K562 (cell line): Measurements from ENCODE around the gene TP53TG5. TPM values are rescaled to one million over a fixed set of nuclear protein-coding genes. Genes with fewer than 3 reads are reported as not detected.

Source experiments
- ELF1 ChIP-seq: fragments of 200-800 bp; sonication (Bioruptor generic); IDR thresholded peaks from 2 replicates; pipeline ENCODE4 v1.6.1; 2016; ENCODE audit warnings: missing genetic modification characterization, missing compliant biosample characterization
- EP400 ChIP-seq: fragments of 450-650 bp; IDR thresholded peaks from 2 replicates; pipeline ENCODE4 v1.6.1; 2017; ENCODE audit warnings: antibody characterized with exemption, mild to moderate bottlenecking, moderate library complexity
- HMBOX1 ChIP-seq: sonication (generic); IDR thresholded peaks from 2 replicates; pipeline ENCODE4 v1.6.1; 2016
- JUN ChIP-seq, 2 experiments: sonication (generic) in 1 of 2; formaldehyde crosslinking in 1 of 2; IDR thresholded peaks; 2 replicates each; pipeline versions ENCODE4 v1.6.1 to v1.8.0; 2012 to 2022; ENCODE audit warnings: borderline replicate concordance in 2 of 2, mild to moderate bottlenecking in 2 of 2, improper control_type of control experiment in 1 of 2, low read depth in 1 of 2, low read length in 1 of 2, missing genetic modification reagents in 1 of 2
- POLR2B ChIP-seq: fragments of 450-650 bp; IDR thresholded peaks from 2 replicates; pipeline ENCODE4 v1.6.1; 2018; ENCODE audit warnings: low read depth; ENCODE audit not compliant: partially characterized antibody
- RBFOX2 ChIP-seq: fragments of 200-400 bp; formaldehyde crosslinking; IDR thresholded peaks from 2 replicates; pipeline ENCODE4 v1.6.1; 2017; ENCODE audit warnings: low read depth, mild to moderate bottlenecking, low read length, moderate library complexity
- RBM25 ChIP-seq: fragments of 200-400 bp; formaldehyde crosslinking; IDR thresholded peaks from 2 replicates; pipeline ENCODE4 v1.6.1; 2018; ENCODE audit warnings: low read length, low read depth, moderate library complexity; ENCODE audit not compliant: severe bottlenecking
- SFPQ ChIP-seq: fragments of 200-400 bp; formaldehyde crosslinking; IDR thresholded peaks from 2 replicates; pipeline ENCODE4 v1.6.1; 2017; ENCODE audit warnings: mild to moderate bottlenecking, low read depth, low read length, moderate library complexity
- TAF9B ChIP-seq: fragments of 450-650 bp; IDR thresholded peaks from 2 replicates; pipeline ENCODE4 v1.6.1; 2018; ENCODE audit warnings: mild to moderate bottlenecking; ENCODE audit not compliant: partially characterized antibody
- TCFL5 ChIP-seq: fragments of 250-450 bp; sonication (Bioruptor Pico); conservative IDR thresholded peaks from 2 replicates; pipeline ENCODE4 v1.6.1; 2021; ENCODE audit warnings: mild to moderate bottlenecking, moderate library complexity, matching md5 sums
- TEAD1 ChIP-seq, 2 experiments: fragments of 450-650 bp in 1 of 2; sonication (generic) in 1 of 2; formaldehyde crosslinking; IDR thresholded peaks; 2 replicates each; pipeline versions ENCODE4 v1.4.0 to v1.8.0; 2020 to 2022; ENCODE audit warnings: mild to moderate bottlenecking in 2 of 2, missing genetic modification reagents in 1 of 2
- TOE1 ChIP-seq, 2 experiments: fragments of 450-650 bp in 1 of 2; sonication (generic) in 1 of 2; formaldehyde crosslinking in 1 of 2; IDR thresholded peaks; 2 replicates each; pipeline versions ENCODE4 v1.7.1 to v1.8.0; 2016 to 2022; ENCODE audit warnings: borderline replicate concordance in 2 of 2, mild to moderate bottlenecking in 2 of 2, antibody characterized with exemption in 1 of 2, inconsistent platforms in 1 of 2, low read depth in 1 of 2, missing genetic modification reagents in 1 of 2, moderate library complexity in 1 of 2
- ZNF311 ChIP-seq: fragments of 250-450 bp; sonication (Bioruptor Pico); IDR thresholded peaks from 2 replicates; pipeline ENCODE4 v1.4.0; 2020; ENCODE audit warnings: mild to moderate bottlenecking, moderate library complexity
- ZNF609 ChIP-seq: sonication (generic); formaldehyde crosslinking; IDR thresholded peaks from 2 replicates; pipeline ENCODE4 v1.8.1; 2023; ENCODE audit warnings: missing genetic modification reagents, mild to moderate bottlenecking, borderline replicate concordance
- ZNF740 ChIP-seq, 3 experiments: fragments of 200-800 bp in 1 of 3; sonication (Bioruptor generic) in 1 of 3; sonication (generic) in 1 of 3; formaldehyde crosslinking in 1 of 3; IDR thresholded peaks; 2 replicates each; pipeline versions ENCODE4 v1.6.1 to v1.8.0; 2016 to 2022; ENCODE audit warnings: mild to moderate bottlenecking in 2 of 3, missing compliant biosample characterization in 2 of 3, missing genetic modification characterization in 2 of 3, missing genetic modification reagents in 1 of 3
- polyA plus RNA-seq, 8 experiments: library from polyadenylated mRNA; depleted of rRNA in 4 of 8; stranded (reverse) in 5 of 8; unstranded in 3 of 8; fragments of >200 nt; fragmentation: Nextera tagmentation in 2 of 8; fragmentation: Illumina TruSeq in 1 of 8; extraction: Ambion mirVana in 2 of 8; extraction: Trizol in 1 of 8; gene quantifications; 2 replicates each; pipeline versions ENCODE4 v1.2.1 to v1.2.3, GENCODE V29; 2011 to 2014; ENCODE audit warnings: inconsistent platforms in 1 of 8, missing spikeins in 1 of 8
- total RNA-seq, 7 experiments: library from RNA; depleted of rRNA in 6 of 7; stranded (reverse); fragments of >200 nt in 6 of 7; fragmentation: Illumina TruSeq in 2 of 7; extraction: Trizol in 2 of 7; gene quantifications; 2 replicates each; pipeline versions ENCODE4 v1.2.1 to v1.2.3, GENCODE V29; 2011 to 2021; ENCODE audit warnings: low replicate concordance in 1 of 7

Gene TP53TG5
- total and polyA plus RNA-seq, 9 of the 15 experiments (the other 6 are each of a cell fraction or from before 2014, with no cell fraction given), result 0.04 to 0.05 (median 0.04) TPM; not detected in 6

DNA sequence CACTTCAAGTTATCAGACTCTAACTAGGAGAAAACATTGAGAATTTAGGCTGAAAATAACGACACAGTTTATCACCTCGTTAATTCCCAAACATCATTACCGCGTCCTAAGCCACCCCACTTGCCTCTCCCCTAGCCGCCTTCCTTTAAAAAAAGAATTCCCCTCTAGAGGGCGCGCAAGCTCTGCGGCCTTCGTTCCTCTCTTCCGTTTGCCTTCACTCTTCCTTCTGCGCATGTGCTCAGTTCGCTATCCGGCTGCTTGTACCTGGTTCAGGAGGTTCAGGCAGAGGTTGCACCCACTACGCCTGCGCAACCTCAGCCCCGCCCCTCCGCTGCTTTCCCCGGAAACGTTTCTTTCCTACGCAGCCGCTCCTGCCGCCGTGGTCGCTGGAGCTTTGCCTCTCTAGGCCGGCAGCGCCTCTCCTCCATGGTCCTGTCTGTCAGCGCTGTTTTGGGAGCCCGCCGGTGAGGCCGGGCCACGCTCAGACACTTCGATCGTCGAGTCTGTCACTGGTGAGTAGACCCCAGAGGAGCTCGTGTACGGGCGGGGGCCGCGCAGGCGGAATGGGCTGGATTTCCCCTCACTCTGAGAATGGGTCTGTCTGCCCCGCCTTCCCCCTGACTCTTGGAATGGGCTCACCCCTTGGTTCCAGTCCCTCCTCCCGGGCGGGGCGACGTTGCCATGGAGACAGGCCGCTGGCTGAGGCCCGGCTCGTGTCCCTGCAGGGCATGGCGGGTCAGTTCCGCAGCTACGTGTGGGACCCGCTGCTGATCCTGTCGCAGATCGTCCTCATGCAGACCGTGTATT, 15.1 kb downstream of the TP53TG5 start, which contains the start of gene SYS1 (continued):
- TF ChIP-seq HMBOX1 (no peak; the same call in 1 of the 2 replicates), RBFOX2 (peak; percentile 98), RBM25 (no peak), JUN (IDR thresholded peaks at IDR 0.05; ENCODE audit: borderline replicate concordance, low read depth, low read length) (no peak), JUN (CRISPR knock-in tag; IDR thresholded peaks at IDR 0.05; ENCODE audit: borderline replicate concordance) (no peak), EP400 (peak; percentile 95), ZNF311 (CRISPR knock-in tag) (no peak), ELF1 (tag) (peak; percentile 92), ZNF740 (CRISPR knock-in tag; IDR thresholded peaks at IDR 0.05) (no peak), ZNF740 (tag; IDR thresholded peaks at IDR 0.05) (no peak), ZNF609 (peak; percentile 50; the same call in 1 of the 2 replicates), POLR2B (peak; percentile 91), TEAD1 (CRISPR knock-in tag; IDR thresholded peaks at IDR 0.05) (0 out of 4 replicates have a peak, but pooled peaks of 1 of the 2 experiments have one; percentile 31), SFPQ (no peak), TCFL5 (CRISPR knock-in tag) (no peak), TOE1 (IDR thresholded peaks at IDR 0.05; ENCODE audit: borderline replicate concordance) (peak; percentile 77; the same call in 1 of the 2 replicates), TOE1 (CRISPR knock-in tag; IDR thresholded peaks at IDR 0.05; ENCODE audit: borderline replicate concordance, low read depth) (0 out of 2 replicates have a peak, but pooled peaks have one; percentile 41), TAF9B (peak; percentile 74)
